H1 (cell line): ENCODE results near the gene GLIS2. TPM values are rescaled to one million over a fixed set of nuclear protein-coding genes. Genes with fewer than 3 reads are reported as not detected.

Source experiments
- CHD2 ChIP-seq: IDR thresholded peaks from 2 replicates; pipeline ENCODE4 v1.6.1; 2012; ENCODE audit warnings: low read length, improper control_type of control experiment
- FOSL1 ChIP-seq: IDR thresholded peaks from 2 replicates; pipeline ENCODE4 v1.6.1; 2011; ENCODE audit warnings: mild to moderate bottlenecking, low read depth, low read length, moderate library complexity; ENCODE audit not compliant: insufficient read depth
- RXRA ChIP-seq: IDR thresholded peaks from 2 replicates; pipeline ENCODE4 v1.6.1; 2011; ENCODE audit warnings: low read depth, mild to moderate bottlenecking, low read length, moderate library complexity; ENCODE audit not compliant: insufficient read depth
- SIN3A ChIP-seq, 2 experiments: IDR thresholded peaks in 1 of 2; conservative IDR thresholded peaks in 1 of 2; 2 replicates each; pipeline ENCODE4 v1.6.1; 2011 to 2012; ENCODE audit warnings: low read length in 2 of 2, improper control_type of control experiment in 1 of 2, low read depth in 1 of 2, mild to moderate bottlenecking in 1 of 2
- SIX5 ChIP-seq: IDR thresholded peaks from 2 replicates; pipeline ENCODE4 v1.6.1; 2011; ENCODE audit warnings: mild to moderate bottlenecking, low read depth, low read length
- SRF ChIP-seq: IDR thresholded peaks from 2 replicates; pipeline ENCODE4 v1.6.1; 2011; ENCODE audit warnings: mild to moderate bottlenecking, low read depth, low read length, moderate library complexity
- TCF12 ChIP-seq: IDR thresholded peaks from 2 replicates; pipeline ENCODE4 v1.6.1; 2011; ENCODE audit warnings: low read depth, mild to moderate bottlenecking, low read length
- polyA plus RNA-seq, 7 experiments: library from polyadenylated mRNA; depleted of rRNA in 3 of 7; stranded (reverse) in 5 of 7; unstranded in 2 of 7; fragments of >200 nt in 5 of 7; fragments of 200-250 nt in 2 of 7; gene quantifications; 1 replicate in 5 of 7; 2 replicates in 1 of 7; 4 replicates in 1 of 7; pipeline versions ENCODE4 v1.2.1 to v1.2.3, GENCODE V29; 2011 to 2013; ENCODE audit warnings: missing spikeins in 2 of 7, mixed read lengths in 2 of 7
- total RNA-seq: library from RNA; stranded (reverse); fragmentation: NEBNext Ultra II Directional; extraction: Animal tissue kit (Norgen Biotek cat#: 25700); gene quantifications from 2 replicates; pipeline ENCODE4 v1.2.1, GENCODE V29; 2021

Gene GLIS2
- total and polyA plus RNA-seq, 2 of the 8 experiments (the other 6 are each of a cell fraction or from before 2014, with no cell fraction given): 4.3 to 17.4 TPM

DNA sequence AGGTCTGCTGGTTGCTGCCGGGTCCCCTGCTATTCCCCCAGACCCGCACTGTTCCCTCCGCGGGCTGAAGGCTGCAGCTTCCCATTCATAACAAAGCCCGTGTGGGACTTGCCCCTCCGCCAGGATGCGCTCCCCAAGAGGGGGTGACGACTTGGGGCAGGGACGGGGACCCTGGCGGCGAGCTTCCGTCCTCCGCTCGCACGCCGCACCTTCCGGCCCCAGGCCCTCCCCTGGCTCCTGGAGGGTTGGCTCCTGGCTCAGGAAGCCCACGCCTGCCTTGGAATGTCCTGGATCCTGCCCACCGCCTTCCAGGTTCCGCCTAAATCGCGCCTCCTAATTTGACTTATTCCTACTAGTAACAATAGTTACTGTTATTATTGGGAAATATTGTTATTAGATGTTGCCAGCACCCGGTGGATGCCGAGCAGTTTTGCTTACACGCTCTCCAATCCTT lies 42.0 kb upstream of the GLIS2 start (continued):
- no peak for TF ChIP-seq SRF
- TF ChIP-seq CHD2: no peak
- TF ChIP-seq FOSL1: no peak
- no peak for TF ChIP-seq TCF12
- TF ChIP-seq SIX5: no peak
- no peak for TF ChIP-seq SIN3A (conservative IDR thresholded peaks at IDR 0.05 in 1 of 2, IDR thresholded peaks at IDR 0.05 in 1 of 2; ENCODE audit: low read depth in 1 of 2, low read length in 2 of 2)
- no peak for TF ChIP-seq RXRA
